ENCODE measurements around the gene MRPL39.

Gene MRPL39

DNA sequence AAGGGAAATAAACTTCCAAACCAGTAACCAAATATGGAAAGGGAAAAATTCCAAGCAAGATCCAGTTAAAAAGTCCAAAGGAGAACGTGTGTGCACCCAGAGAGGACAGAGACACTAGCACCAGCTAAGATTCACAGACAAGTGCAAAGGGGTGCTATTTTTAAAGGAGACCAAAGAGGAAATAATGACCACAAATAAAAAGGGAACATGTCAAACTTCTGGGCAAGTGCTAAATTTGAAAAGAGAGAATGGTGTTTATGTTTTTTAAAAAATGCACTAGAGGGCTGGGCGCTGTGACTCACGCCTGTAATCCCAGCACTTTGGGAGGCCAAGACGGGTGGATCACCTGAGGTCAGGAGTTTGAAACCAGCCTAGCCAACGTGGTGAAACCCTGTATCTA lies 40.4 kb upstream of the MRPL39 start:
- Histone ChIP-seq H3K4me3 (ENCODE audit: low read length) (no peak overlapping the region), H4K20me1 (ENCODE audit: control insufficient read depth, insufficient read depth, low read depth, low read length) (no peaks in the 10 kb centered on the region), H3F3A (ENCODE audit: control insufficient read depth, insufficient read depth) (no peaks in the 10 kb centered on the region), H3K9me3 (ENCODE audit: control insufficient read depth, insufficient read depth, low read length) (no peaks in the 10 kb centered on the region), H3K27ac (ENCODE audit: low read depth, low read length) (no peak overlapping the region), H3K4me2 (ENCODE audit: low read length) (peak overlapping the region; percentile 27), H3K9me2 (replicated peaks; ENCODE audit: control insufficient read depth, low read length) (no peaks in the 10 kb centered on the region), H3K79me2 (ENCODE audit: control insufficient read depth, low read length) (no peaks in the 10 kb centered on the region), H3K27me3 (ENCODE audit: control insufficient read depth, low read length) (no peaks in the 10 kb centered on the region), H3K36me3 (ENCODE audit: control insufficient read depth, low read length) (no peaks in the 10 kb centered on the region), H3K4me1 (ENCODE audit: control insufficient read depth, low read length) (peaks cover 7% of the 10 kb centered on the region)
- TF ChIP-seq EZH2phosphoT487 (IDR thresholded peaks at IDR 0.05; ENCODE audit: borderline replicate concordance, low read length) = no peak
- TF ChIP-seq, protein P1, sequence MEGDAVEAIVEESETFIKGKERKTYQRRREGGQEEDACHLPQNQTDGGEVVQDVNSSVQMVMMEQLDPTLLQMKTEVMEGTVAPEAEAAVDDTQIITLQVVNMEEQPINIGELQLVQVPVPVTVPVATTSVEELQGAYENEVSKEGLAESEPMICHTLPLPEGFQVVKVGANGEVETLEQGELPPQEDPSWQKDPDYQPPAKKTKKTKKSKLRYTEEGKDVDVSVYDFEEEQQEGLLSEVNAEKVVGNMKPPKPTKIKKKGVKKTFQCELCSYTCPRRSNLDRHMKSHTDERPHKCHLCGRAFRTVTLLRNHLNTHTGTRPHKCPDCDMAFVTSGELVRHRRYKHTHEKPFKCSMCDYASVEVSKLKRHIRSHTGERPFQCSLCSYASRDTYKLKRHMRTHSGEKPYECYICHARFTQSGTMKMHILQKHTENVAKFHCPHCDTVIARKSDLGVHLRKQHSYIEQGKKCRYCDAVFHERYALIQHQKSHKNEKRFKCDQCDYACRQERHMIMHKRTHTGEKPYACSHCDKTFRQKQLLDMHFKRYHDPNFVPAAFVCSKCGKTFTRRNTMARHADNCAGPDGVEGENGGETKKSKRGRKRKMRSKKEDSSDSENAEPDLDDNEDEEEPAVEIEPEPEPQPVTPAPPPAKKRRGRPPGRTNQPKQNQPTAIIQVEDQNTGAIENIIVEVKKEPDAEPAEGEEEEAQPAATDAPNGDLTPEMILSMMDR (IDR thresholded peaks at IDR 0.05; ENCODE audit: low read depth, low read length, poor library complexity, severe bottlenecking) = no peak

DNA sequence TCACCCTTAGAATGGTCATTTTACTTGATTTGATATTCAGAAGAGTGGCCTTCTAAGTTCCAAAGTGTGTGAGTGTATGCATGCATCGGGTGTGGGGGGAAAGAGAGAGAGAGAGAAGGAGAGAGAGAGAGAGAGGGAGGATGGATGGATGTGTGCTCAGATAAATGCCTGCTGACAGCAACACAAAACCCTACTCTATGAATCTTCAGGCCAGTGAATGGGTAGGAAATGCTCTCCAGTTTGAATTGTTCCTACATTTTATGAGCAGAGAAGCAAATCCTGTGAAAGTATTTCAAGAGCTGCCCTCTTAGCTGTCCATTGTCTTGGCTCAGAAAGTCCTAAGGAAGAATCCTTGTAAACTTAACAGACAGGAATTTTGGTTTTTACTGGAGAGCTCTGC lies 39.2 kb upstream of the MRPL39 start:
- no peaks in the 10 kb centered on the region for H3F3A ChIP-seq (ENCODE audit: control insufficient read depth, insufficient read depth)
- peaks cover 7% of the 10 kb centered on the region for H3K4me1 ChIP-seq (ENCODE audit: control insufficient read depth, low read length)
- H4K20me1 ChIP-seq (ENCODE audit: control insufficient read depth, insufficient read depth, low read depth, low read length) = no peaks in the 10 kb centered on the region
- no peaks in the 10 kb centered on the region for H3K9me3 ChIP-seq (ENCODE audit: control insufficient read depth, insufficient read depth, low read length)
- H3K27ac ChIP-seq (ENCODE audit: low read depth, low read length) = no peak overlapping the region
- H3K4me2 ChIP-seq (ENCODE audit: low read length) = no peak overlapping the region
- H3K36me3 ChIP-seq (ENCODE audit: control insufficient read depth, low read length) = no peaks in the 10 kb centered on the region
- no peaks in the 10 kb centered on the region for H3K27me3 ChIP-seq (ENCODE audit: control insufficient read depth, low read length)
- H3K4me3 ChIP-seq (ENCODE audit: low read length) = no peak overlapping the region
- H3K79me2 ChIP-seq (ENCODE audit: control insufficient read depth, low read length) = no peaks in the 10 kb centered on the region
- no peak for TF ChIP-seq EZH2phosphoT487 (IDR thresholded peaks at IDR 0.05; ENCODE audit: borderline replicate concordance, low read length)
- TF ChIP-seq, protein P1 (IDR thresholded peaks at IDR 0.05; ENCODE audit: low read depth, low read length, poor library complexity, severe bottlenecking) = no peak
- no peaks in the 10 kb centered on the region for H3K9me2 ChIP-seq (replicated peaks; ENCODE audit: control insufficient read depth, low read length)

DNA sequence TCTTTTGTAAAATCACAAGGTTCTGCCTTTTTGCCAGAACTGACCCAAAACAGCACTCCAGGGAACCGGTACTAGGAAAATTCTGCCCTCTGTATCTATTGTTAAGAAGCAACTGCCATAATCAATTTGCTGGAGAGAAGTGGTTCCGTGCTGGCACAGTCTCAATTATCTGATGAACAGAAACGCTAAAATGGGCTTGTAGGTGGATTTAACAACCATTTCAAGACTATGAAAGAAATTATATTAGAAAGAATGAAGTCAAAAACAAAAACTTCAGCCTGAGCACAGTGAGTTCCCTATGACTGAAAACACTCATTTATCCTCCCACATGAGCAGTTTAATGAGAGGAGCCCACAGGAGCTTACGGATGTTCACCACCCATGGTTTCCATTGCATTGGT lies 36.2 kb upstream of the MRPL39 start:
- H3K4me2 ChIP-seq (ENCODE audit: low read length) = no peak overlapping the region
- H3F3A ChIP-seq (ENCODE audit: control insufficient read depth, insufficient read depth) = peaks cover 7% of the 10 kb centered on the region; the same call in 1 of the 2 replicates
- no peaks in the 10 kb centered on the region for H3K9me3 ChIP-seq (ENCODE audit: control insufficient read depth, insufficient read depth, low read length)
- H3K4me1 ChIP-seq (ENCODE audit: control insufficient read depth, low read length) = peaks cover 23% of the 10 kb centered on the region
- peaks cover 7% of the 10 kb centered on the region for H3K27me3 ChIP-seq (ENCODE audit: control insufficient read depth, low read length)
- H3K36me3 ChIP-seq (ENCODE audit: control insufficient read depth, low read length) = no peaks in the 10 kb centered on the region
- no peaks in the 10 kb centered on the region for H3K79me2 ChIP-seq (ENCODE audit: control insufficient read depth, low read length)
- TF ChIP-seq EZH2phosphoT487 (IDR thresholded peaks at IDR 0.05; ENCODE audit: borderline replicate concordance, low read length) = no peak
- TF ChIP-seq, protein P1 (IDR thresholded peaks at IDR 0.05; ENCODE audit: low read depth, low read length, poor library complexity, severe bottlenecking) = no peak
- H4K20me1 ChIP-seq (ENCODE audit: control insufficient read depth, insufficient read depth, low read depth, low read length) = no peaks in the 10 kb centered on the region
- H3K4me3 ChIP-seq (ENCODE audit: low read length) = no peak overlapping the region
- H3K9me2 ChIP-seq (replicated peaks; ENCODE audit: control insufficient read depth, low read length) = no peaks in the 10 kb centered on the region
- no peak overlapping the region for H3K27ac ChIP-seq (ENCODE audit: low read depth, low read length)

DNA sequence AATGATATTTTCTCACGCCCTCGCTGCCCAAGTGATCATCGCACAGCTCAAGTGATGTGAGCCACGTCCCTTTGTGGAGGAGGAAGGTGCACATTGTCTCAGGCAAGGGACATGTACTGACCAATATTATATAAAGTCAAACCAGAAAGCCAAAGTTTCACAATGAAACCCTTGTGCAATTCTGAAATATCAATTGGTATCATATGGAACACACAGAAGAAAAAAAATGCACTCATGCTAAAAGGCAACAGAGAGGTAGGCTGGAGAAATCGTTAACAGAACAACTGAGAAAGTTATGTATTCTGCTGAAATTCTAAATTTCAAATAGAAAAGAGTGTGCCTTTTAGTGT lies 33.6 kb upstream of the MRPL39 start:
- Histone ChIP-seq H3K4me1 (ENCODE audit: control insufficient read depth, low read length) (peaks cover 26% of the 10 kb centered on the region), H3K27me3 (ENCODE audit: control insufficient read depth, low read length) (peaks cover 7% of the 10 kb centered on the region), H3K9me2 (replicated peaks; ENCODE audit: control insufficient read depth, low read length) (no peaks in the 10 kb centered on the region), H3K4me2 (ENCODE audit: low read length) (peak overlapping the region; percentile 68), H3K9me3 (ENCODE audit: control insufficient read depth, insufficient read depth, low read length) (no peaks in the 10 kb centered on the region), H3K4me3 (ENCODE audit: low read length) (no peak overlapping the region; the same call in 1 of the 2 replicates), H3K36me3 (ENCODE audit: control insufficient read depth, low read length) (no peaks in the 10 kb centered on the region), H3K27ac (ENCODE audit: low read depth, low read length) (no peak overlapping the region), H3F3A (ENCODE audit: control insufficient read depth, insufficient read depth) (peaks cover 7% of the 10 kb centered on the region; the same call in 1 of the 2 replicates), H3K79me2 (ENCODE audit: control insufficient read depth, low read length) (no peaks in the 10 kb centered on the region), H4K20me1 (ENCODE audit: control insufficient read depth, insufficient read depth, low read depth, low read length) (no peaks in the 10 kb centered on the region)
- TF ChIP-seq, protein P1 (IDR thresholded peaks at IDR 0.05; ENCODE audit: low read depth, low read length, poor library complexity, severe bottlenecking) = no peak
- no peak for TF ChIP-seq EZH2phosphoT487 (IDR thresholded peaks at IDR 0.05; ENCODE audit: borderline replicate concordance, low read length)
